Measurements from ENCODE around the gene PRCD.
"Not testable (repeated sequence)": the region's sequence is repeated elsewhere in the genome, so short reads cannot be mapped to it uniquely, and the experiment has no call there.

The PRCD gene

GRCh38 chr17:76558198-76559095 is 18.6 kb downstream of the PRCD start:
- no peak for DNase-seq

- DNase-seq, result not testable (repeated sequence)
These were observed 19.6 kb downstream of the PRCD start for GRCh38 chr17:76559460-76559859.

- DNase-seq, result no peak
These were observed 20.4 kb downstream of the PRCD start for GRCh38 chr17:76560036-76560876.

GRCh38 chr17:76560877-76561221 is 21.0 kb downstream of the PRCD start:
- no peak for DNase-seq

- DNase-seq, result no peak
These were observed 21.5 kb downstream of the PRCD start for GRCh38 chr17:76561332-76561731.

GRCh38 chr17:76561799-76562268 is 22.0 kb downstream of the PRCD start:
- no peak for DNase-seq

GRCh38 chr17:76562734-76563148 is 22.9 kb downstream of the PRCD start:
- no peak for DNase-seq

GRCh38 chr17:76563359-76563758 is 23.5 kb downstream of the PRCD start:
- not testable (repeated sequence) for DNase-seq

- DNase-seq, result not testable (repeated sequence)
These were observed 25.3 kb downstream of the PRCD start for GRCh38 chr17:76564991-76565727.

GRCh38 chr17:76565728-76566612 is 26.1 kb downstream of the PRCD start:
- DNase-seq, result no peak

- no peak for DNase-seq
These were observed 26.7 kb downstream of the PRCD start for GRCh38 chr17:76566613-76566943.

- DNase-seq, result no peak
These were observed 27.2 kb downstream of the PRCD start for GRCh38 chr17:76566988-76567431.

GRCh38 chr17:76567634-76568432 is 28.0 kb downstream of the PRCD start:
- DNase-seq, result no peak

GRCh38 chr17:76568811-76569221 is 29.0 kb downstream of the PRCD start:
- DNase-seq, result no peak

GRCh38 chr17:76569607-76570279 is 29.9 kb downstream of the PRCD start:
- DNase-seq, result no peak

- DNase-seq, result no peak
These were observed 30.6 kb downstream of the PRCD start for GRCh38 chr17:76570457-76570856.

GRCh38 chr17:76570877-76571471 is 31.1 kb downstream of the PRCD start:
- no peak for DNase-seq

- DNase-seq, result no peak
These were observed 32.5 kb downstream of the PRCD start for GRCh38 chr17:76572201-76572910.

- no peak for DNase-seq
These were observed 33.3 kb downstream of the PRCD start for GRCh38 chr17:76573096-76573495.
